Measurements from ENCODE around the gene BAHD1.

Gene BAHD1

DNA sequence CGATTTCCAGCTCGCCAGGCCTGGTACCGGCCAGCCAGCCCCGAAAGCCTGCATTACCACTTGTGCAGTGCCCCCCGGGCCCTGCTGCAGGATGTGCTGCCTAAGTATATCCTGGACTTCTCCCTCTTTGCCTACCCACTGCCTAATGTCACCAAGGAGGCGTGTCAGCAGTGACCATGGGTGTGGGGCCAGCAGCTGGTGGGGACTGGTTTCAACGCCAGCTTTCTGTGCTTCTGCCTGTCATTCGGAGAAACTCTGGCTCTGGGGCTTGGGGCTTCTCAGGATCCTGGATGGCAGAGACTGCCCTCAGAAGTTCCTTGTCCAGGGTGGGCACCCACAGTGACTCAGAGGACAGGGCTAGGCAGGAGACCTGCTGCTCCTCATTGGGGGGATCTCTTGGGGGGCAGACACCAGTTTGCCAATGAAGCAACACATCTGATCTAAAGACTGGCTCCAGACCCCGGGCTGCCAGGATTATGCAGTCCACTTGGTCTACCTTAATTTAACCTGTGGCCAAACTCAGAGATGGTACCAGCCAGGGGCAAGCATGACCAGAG lies 31.5 kb downstream of the BAHD1 start:
- Histone ChIP-seq H3K36me3 (ENCODE audit: control insufficient read depth in 1 of 2, insufficient read depth in 2 of 2, low read length in 2 of 2) (peaks cover 0 to under 1% of the 10 kb centered on the region in 2 donors), H3K27ac (ENCODE audit: low read depth, low read length) (no peak overlapping the region), H3K4me3 (ENCODE audit: low read depth in 1 of 2, low read length in 2 of 2) (peak overlapping the region; percentile 86 to 89), H3K4me1 (ENCODE audit: control insufficient read depth in 1 of 2, insufficient read depth in 2 of 2, low read length in 2 of 2) (peaks cover 13 to 18% of the 10 kb centered on the region in 2 donors), H3K27me3 (ENCODE audit: control insufficient read depth in 1 of 2, insufficient read depth in 2 of 2, low read length in 2 of 2) (peaks cover 0 to 4% of the 10 kb centered on the region in 2 donors), H3K9ac (ENCODE audit: low read depth in 1 of 2, low read length in 2 of 2) (peak overlapping the region; percentile 40 to 71), H3K9me3 (ENCODE audit: control insufficient read depth in 1 of 2, low read length in 2 of 2) (no peaks in the 10 kb centered on the region)

- Histone ChIP-seq H3K9ac (ENCODE audit: low read depth in 1 of 2, low read length in 2 of 2) (no peak overlapping the region), H3K4me3 (ENCODE audit: low read depth in 1 of 2, low read length in 2 of 2) (no peak overlapping the region), H3K27me3 (ENCODE audit: control insufficient read depth in 1 of 2, insufficient read depth in 2 of 2, low read length in 2 of 2) (peaks cover 0 to 4% of the 10 kb centered on the region in 2 donors), H3K4me1 (ENCODE audit: control insufficient read depth in 1 of 2, insufficient read depth in 2 of 2, low read length in 2 of 2) (peaks cover 13 to 18% of the 10 kb centered on the region in 2 donors), H3K9me3 (ENCODE audit: control insufficient read depth in 1 of 2, low read length in 2 of 2) (no peaks in the 10 kb centered on the region), H3K36me3 (ENCODE audit: control insufficient read depth in 1 of 2, insufficient read depth in 2 of 2, low read length in 2 of 2) (no peaks in the 10 kb centered on the region), H3K27ac (ENCODE audit: low read depth, low read length) (no peak overlapping the region)
Observed at GRCh38 chr15:40474581-40474980, 33.8 kb downstream of the BAHD1 start.

GRCh38 chr15:40477642-40478327 lies 37.0 kb downstream of the BAHD1 start:
- Histone ChIP-seq H3K4me1 (ENCODE audit: control insufficient read depth in 1 of 2, insufficient read depth in 2 of 2, low read length in 2 of 2) (no peaks in the 10 kb centered on the region), H3K4me3 (ENCODE audit: low read depth in 1 of 2, low read length in 2 of 2) (no peak overlapping the region), H3K27ac (ENCODE audit: low read depth, low read length) (no peak overlapping the region), H3K9ac (ENCODE audit: low read depth in 1 of 2, low read length in 2 of 2) (no peak overlapping the region), H3K9me3 (ENCODE audit: control insufficient read depth in 1 of 2, low read length in 2 of 2) (no peaks in the 10 kb centered on the region), H3K36me3 (ENCODE audit: control insufficient read depth in 1 of 2, insufficient read depth in 2 of 2, low read length in 2 of 2) (no peaks in the 10 kb centered on the region), H3K27me3 (ENCODE audit: control insufficient read depth in 1 of 2, insufficient read depth in 2 of 2, low read length in 2 of 2) (no peaks in the 10 kb centered on the region)

DNA sequence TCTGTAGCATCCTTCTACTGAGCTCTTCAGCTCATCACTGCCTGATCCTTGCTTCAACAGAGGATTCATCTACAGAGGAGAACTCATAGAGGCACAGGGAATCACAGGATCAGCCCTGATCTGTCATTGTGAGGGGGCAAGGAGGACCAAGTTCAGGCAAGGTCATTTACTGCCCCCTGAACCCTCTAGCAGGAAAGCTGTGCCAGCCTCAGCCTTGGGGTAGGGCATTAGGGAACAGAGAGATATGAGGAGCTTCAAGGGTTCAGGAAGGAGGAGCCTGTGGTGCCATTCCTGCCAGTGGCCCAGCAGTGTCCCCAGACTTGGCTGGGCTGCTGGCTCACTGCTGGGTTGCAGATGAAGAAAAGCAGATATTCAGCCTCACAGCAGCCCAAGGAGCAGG lies 38.3 kb downstream of the BAHD1 start:
- H3K9ac ChIP-seq (ENCODE audit: low read depth in 1 of 2, low read length in 2 of 2) = no peak overlapping the region

GRCh38 chr15:40481341-40482074 lies 40.8 kb downstream of the BAHD1 start:
- no peak overlapping the region for H3K27ac ChIP-seq (ENCODE audit: low read depth, low read length)
- H3K9ac ChIP-seq (ENCODE audit: low read depth in 1 of 2, low read length in 2 of 2) = no peak overlapping the region
- no peaks in the 10 kb centered on the region for H3K36me3 ChIP-seq (ENCODE audit: control insufficient read depth in 1 of 2, insufficient read depth in 2 of 2, low read length in 2 of 2)
- H3K4me1 ChIP-seq (ENCODE audit: control insufficient read depth in 1 of 2, insufficient read depth in 2 of 2, low read length in 2 of 2) = no peaks in the 10 kb centered on the region
- H3K27me3 ChIP-seq (ENCODE audit: control insufficient read depth in 1 of 2, insufficient read depth in 2 of 2, low read length in 2 of 2) = no peaks in the 10 kb centered on the region
- no peak overlapping the region for H3K4me3 ChIP-seq (ENCODE audit: low read depth in 1 of 2, low read length in 2 of 2)
- H3K9me3 ChIP-seq (ENCODE audit: control insufficient read depth in 1 of 2, low read length in 2 of 2) = no peaks in the 10 kb centered on the region

More for the DNA sequence above, 38.3 kb downstream of the BAHD1 start:
- Histone ChIP-seq H3K36me3 (ENCODE audit: control insufficient read depth in 1 of 2, insufficient read depth in 2 of 2, low read length in 2 of 2) (no peaks in the 10 kb centered on the region), H3K27me3 (ENCODE audit: control insufficient read depth in 1 of 2, insufficient read depth in 2 of 2, low read length in 2 of 2) (no peaks in the 10 kb centered on the region), H3K4me1 (ENCODE audit: control insufficient read depth in 1 of 2, insufficient read depth in 2 of 2, low read length in 2 of 2) (no peaks in the 10 kb centered on the region), H3K4me3 (ENCODE audit: low read depth in 1 of 2, low read length in 2 of 2) (no peak overlapping the region), H3K27ac (ENCODE audit: low read depth, low read length) (no peak overlapping the region), H3K9me3 (ENCODE audit: control insufficient read depth in 1 of 2, low read length in 2 of 2) (no peaks in the 10 kb centered on the region)

- H3K4me3 ChIP-seq (ENCODE audit: low read depth in 1 of 2, low read length in 2 of 2) = no peak overlapping the region
- H3K27me3 ChIP-seq (ENCODE audit: control insufficient read depth in 1 of 2, insufficient read depth in 2 of 2, low read length in 2 of 2) = no peaks in the 10 kb centered on the region
- no peaks in the 10 kb centered on the region for H3K36me3 ChIP-seq (ENCODE audit: control insufficient read depth in 1 of 2, insufficient read depth in 2 of 2, low read length in 2 of 2)
- no peaks in the 10 kb centered on the region for H3K4me1 ChIP-seq (ENCODE audit: control insufficient read depth in 1 of 2, insufficient read depth in 2 of 2, low read length in 2 of 2)
- no peak overlapping the region for H3K27ac ChIP-seq (ENCODE audit: low read depth, low read length)
- H3K9me3 ChIP-seq (ENCODE audit: control insufficient read depth in 1 of 2, low read length in 2 of 2) = no peaks in the 10 kb centered on the region
- H3K9ac ChIP-seq (ENCODE audit: low read depth in 1 of 2, low read length in 2 of 2) = no peak overlapping the region
Observed at GRCh38 chr15:40483919-40484318, 43.2 kb downstream of the BAHD1 start.

DNA sequence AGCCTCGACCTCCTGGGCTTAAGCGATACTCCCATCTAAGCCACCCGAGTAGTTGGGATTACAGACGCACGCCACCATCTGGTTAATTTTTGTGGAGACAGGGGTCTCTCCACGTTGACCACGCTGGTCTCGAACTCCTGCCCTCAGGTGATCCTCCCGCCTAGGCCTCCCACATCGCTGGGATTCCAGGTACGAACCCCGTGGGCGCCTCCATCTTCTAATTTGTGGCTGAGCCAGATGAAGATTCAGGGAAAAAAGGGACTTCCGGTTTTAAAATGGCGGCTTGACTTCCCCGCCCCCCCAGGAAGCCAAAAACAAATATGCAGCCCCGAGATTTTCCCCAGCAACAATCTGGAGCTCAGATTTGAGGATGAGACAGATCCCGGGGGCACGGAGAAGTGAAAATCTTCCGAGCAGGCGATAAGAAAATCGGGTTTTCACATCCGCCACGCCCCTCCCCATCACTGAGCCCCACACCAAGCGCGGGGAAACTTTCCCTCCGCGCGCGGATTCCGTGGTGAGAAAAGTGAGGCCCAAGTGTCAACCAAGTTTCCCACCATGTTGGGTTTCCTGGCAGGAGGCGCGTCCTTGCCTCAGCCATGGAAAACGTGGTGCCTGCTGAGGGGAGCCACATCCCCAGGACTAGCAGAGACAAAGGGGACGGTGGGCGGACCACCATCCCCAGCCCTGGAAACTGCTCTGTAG lies 45.5 kb downstream of the BAHD1 start:
- H3K4me3 ChIP-seq (ENCODE audit: low read depth in 1 of 2, low read length in 2 of 2) = no peak overlapping the region
- no peaks in the 10 kb centered on the region for H3K4me1 ChIP-seq (ENCODE audit: control insufficient read depth in 1 of 2, insufficient read depth in 2 of 2, low read length in 2 of 2)
- no peaks in the 10 kb centered on the region for H3K9me3 ChIP-seq (ENCODE audit: control insufficient read depth in 1 of 2, low read length in 2 of 2)
- H3K27me3 ChIP-seq (ENCODE audit: control insufficient read depth in 1 of 2, insufficient read depth in 2 of 2, low read length in 2 of 2) = no peaks in the 10 kb centered on the region
- no peak overlapping the region for H3K27ac ChIP-seq (ENCODE audit: low read depth, low read length)
- no peak overlapping the region for H3K9ac ChIP-seq (ENCODE audit: low read depth in 1 of 2, low read length in 2 of 2)
- no peaks in the 10 kb centered on the region for H3K36me3 ChIP-seq (ENCODE audit: control insufficient read depth in 1 of 2, insufficient read depth in 2 of 2, low read length in 2 of 2)

GRCh38 chr15:40487816-40488682 lies 47.3 kb downstream of the BAHD1 start:
- no peak overlapping the region for H3K27ac ChIP-seq (ENCODE audit: low read depth, low read length)
- H3K9ac ChIP-seq (ENCODE audit: low read depth in 1 of 2, low read length in 2 of 2) = no peak overlapping the region
- no peaks in the 10 kb centered on the region for H3K9me3 ChIP-seq (ENCODE audit: control insufficient read depth in 1 of 2, low read length in 2 of 2)
- no peaks in the 10 kb centered on the region for H3K4me1 ChIP-seq (ENCODE audit: control insufficient read depth in 1 of 2, insufficient read depth in 2 of 2, low read length in 2 of 2)
- no peak overlapping the region for H3K4me3 ChIP-seq (ENCODE audit: low read depth in 1 of 2, low read length in 2 of 2)
- no peaks in the 10 kb centered on the region for H3K27me3 ChIP-seq (ENCODE audit: control insufficient read depth in 1 of 2, insufficient read depth in 2 of 2, low read length in 2 of 2)
- no peaks in the 10 kb centered on the region for H3K36me3 ChIP-seq (ENCODE audit: control insufficient read depth in 1 of 2, insufficient read depth in 2 of 2, low read length in 2 of 2)

GRCh38 chr15:40489274-40490175 lies 48.8 kb downstream of the BAHD1 start:
- no peaks in the 10 kb centered on the region for H3K4me1 ChIP-seq (ENCODE audit: control insufficient read depth in 1 of 2, insufficient read depth in 2 of 2, low read length in 2 of 2)
- no peaks in the 10 kb centered on the region for H3K36me3 ChIP-seq (ENCODE audit: control insufficient read depth in 1 of 2, insufficient read depth in 2 of 2, low read length in 2 of 2)
- no peak overlapping the region for H3K9ac ChIP-seq (ENCODE audit: low read depth in 1 of 2, low read length in 2 of 2)
- no peak overlapping the region for H3K4me3 ChIP-seq (ENCODE audit: low read depth in 1 of 2, low read length in 2 of 2)
- H3K9me3 ChIP-seq (ENCODE audit: control insufficient read depth in 1 of 2, low read length in 2 of 2) = no peaks in the 10 kb centered on the region
- H3K27ac ChIP-seq (ENCODE audit: low read depth, low read length) = no peak overlapping the region
- peaks cover 0 to 5% of the 10 kb centered on the region in 2 donors for H3K27me3 ChIP-seq (ENCODE audit: control insufficient read depth in 1 of 2, insufficient read depth in 2 of 2, low read length in 2 of 2)

Data from duodenal mucosa (tissue), 2 donors.